ENCODE measurements around the gene PRUNE2.

The PRUNE2 gene

GRCh38 chr9:76734716-76735115, 171.2 kb downstream of the PRUNE2 start:
- no peak for TF ChIP-seq CTCF (IDR thresholded peaks at IDR 0.05; ENCODE audit: control extremely low read depth, extremely low read depth, low read depth, missing control alignments)
- no peak for DNase-seq (ENCODE audit: extremely low spot score)
- ChIA-PET POLR2A (no interaction called here), CTCF (interaction anchor here (1.3 to 1.6 kb wide), 2 partner anchors 21 to 22 kb away, joined by 3 to 4 read pairs; no protein-coding TSS in a partner anchor)

GRCh38 chr9:76733096-76733495, 172.8 kb downstream of the PRUNE2 start:
- no peak for DNase-seq (ENCODE audit: extremely low spot score)
- no peak for TF ChIP-seq CTCF (IDR thresholded peaks at IDR 0.05; ENCODE audit: control extremely low read depth, extremely low read depth, low read depth, missing control alignments)
- POLR2A ChIA-PET: no interaction called here
- CTCF ChIA-PET: no interaction called here

- ChIA-PET POLR2A (no interaction called here), CTCF (interaction anchor here (1.5 kb wide), 1 partner anchor 14 kb away, joined by 4 read pairs; no protein-coding TSS in a partner anchor)
- DNase-seq (ENCODE audit: extremely low spot score): no peak
- TF ChIP-seq CTCF (IDR thresholded peaks at IDR 0.05; ENCODE audit: control extremely low read depth, extremely low read depth, low read depth, missing control alignments): no peak
Observed at GRCh38 chr9:76732341-76732958, 173.5 kb downstream of the PRUNE2 start.

- TF ChIP-seq CTCF (IDR thresholded peaks at IDR 0.05; ENCODE audit: control extremely low read depth, extremely low read depth, low read depth, missing control alignments): no peak
- ChIA-PET CTCF (interaction anchor here (1.0 to 2.4 kb wide), 4 partner anchors 9 to 27 kb away, joined by 3 to 11 read pairs (median 4); no protein-coding TSS in a partner anchor), POLR2A (no interaction called here)
- no peak for DNase-seq (ENCODE audit: extremely low spot score)
Observed at GRCh38 chr9:76730801-76731200, 175.1 kb downstream of the PRUNE2 start.

- ChIA-PET CTCF (interaction anchor here (1.0 to 2.4 kb wide), 5 partner anchors 9 to 127 kb away, joined by 3 to 11 read pairs (median 4); no protein-coding TSS in a partner anchor), POLR2A (no interaction called here)
- DNase-seq (ENCODE audit: extremely low spot score): no peak
- TF ChIP-seq CTCF (IDR thresholded peaks at IDR 0.05; ENCODE audit: control extremely low read depth, extremely low read depth, low read depth, missing control alignments): no peak
Observed at GRCh38 chr9:76729980-76730737, 175.8 kb downstream of the PRUNE2 start.

GRCh38 chr9:76729116-76729515, 176.8 kb downstream of the PRUNE2 start:
- no peak for DNase-seq (ENCODE audit: extremely low spot score)
- ChIA-PET POLR2A (no interaction called here), CTCF (interaction anchor here (1.0 to 2.0 kb wide), 2 partner anchors 24 to 126 kb away, joined by 3 to 4 read pairs; no protein-coding TSS in a partner anchor)
- TF ChIP-seq CTCF (IDR thresholded peaks at IDR 0.05; ENCODE audit: control extremely low read depth, extremely low read depth, low read depth, missing control alignments): no peak

All from GM10248 (cell line).